Astrocyte of the spinal cord (primary cell): ENCODE results near the gene SHROOM1.

Experiments
- DNase-seq: peaks from one replicate; pipeline ENCODE4 v3.0.0; 2011; ENCODE audit warnings: low read depth, low spot score
- H3K4me3 ChIP-seq: 2 replicates; pipeline ENCODE4 v1.5.1; 2011; ENCODE audit warnings: low read depth, mild to moderate bottlenecking, low read length, moderate library complexity
- CTCF ChIP-seq: IDR thresholded peaks from 2 replicates; pipeline ENCODE4 v1.5.1; 2012; ENCODE audit warnings: low read depth, mild to moderate bottlenecking, low read length, inconsistent platforms
- in situ Hi-C: cut with HindIII; loops from 2 replicates; pipeline ENCODE4 v1.10.0; 2017; ENCODE audit warnings: low sequenced_read_pairs

SHROOM1 gene

GRCh38 chr5:132853323-132853722 is 22.9 kb upstream of the SHROOM1 start:
- no peak overlapping the region for H3K4me3 ChIP-seq
- no peak for DNase-seq
- TF ChIP-seq CTCF, result no peak
- in situ Hi-C loops, result no loop called here

- no peak for TF ChIP-seq CTCF
- DNase-seq, result no peak
- H3K4me3 ChIP-seq, result no peak overlapping the region
- in situ Hi-C loops, result no loop called here
These were observed 19.6 kb upstream of the SHROOM1 start for GRCh38 chr5:132850066-132850465.

DNA sequence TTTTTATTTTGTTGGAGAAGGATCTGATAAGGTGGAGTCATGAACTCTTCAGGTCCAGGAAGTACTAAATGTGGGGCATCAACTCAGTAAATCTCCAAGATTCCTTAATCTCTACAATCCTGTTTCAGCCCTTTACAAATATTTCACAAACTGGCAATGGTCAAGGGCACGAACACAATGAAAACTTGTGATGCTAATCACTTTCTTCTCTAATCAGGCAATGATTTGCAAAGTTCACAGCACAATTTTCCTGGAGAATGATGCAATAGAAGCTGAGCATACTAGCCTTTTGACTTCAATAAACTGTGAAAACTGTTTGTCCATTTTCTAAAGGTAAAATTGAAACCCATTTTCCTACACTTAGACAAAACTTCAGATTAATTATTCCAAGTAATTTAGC is 18.9 kb upstream of the SHROOM1 start:
- no peak for DNase-seq
- in situ Hi-C loops, result no loop called here
- H3K4me3 ChIP-seq, result no peak overlapping the region
- TF ChIP-seq CTCF, result no peak

GRCh38 chr5:132848270-132848669 is 17.8 kb upstream of the SHROOM1 start:
- in situ Hi-C loops, result no loop called here
- TF ChIP-seq CTCF, result no peak
- H3K4me3 ChIP-seq, result no peak overlapping the region
- DNase-seq, result no peak

DNA sequence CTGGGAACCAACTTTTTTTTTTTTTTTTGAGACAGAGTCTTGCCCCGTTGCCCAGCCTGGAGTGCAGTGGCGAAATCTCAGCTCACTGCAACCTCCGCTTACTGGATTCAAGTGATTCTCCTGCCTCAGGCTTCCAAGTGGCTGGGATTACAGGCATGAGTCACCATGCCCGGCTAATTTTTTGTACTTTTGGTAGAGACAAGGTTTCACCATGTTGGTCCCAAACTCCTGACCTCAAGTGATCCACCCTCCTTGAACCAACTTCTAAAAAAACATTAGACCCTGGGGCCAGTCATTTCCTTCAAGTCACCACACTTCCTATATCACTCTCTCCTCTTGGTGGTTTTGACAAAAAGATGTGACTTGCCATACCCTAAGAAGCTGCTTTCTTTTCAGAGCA is 10.9 kb upstream of the SHROOM1 start:
- in situ Hi-C loops, result no loop called here
- TF ChIP-seq CTCF, result no peak
- H3K4me3 ChIP-seq, result no peak overlapping the region
- DNase-seq, result no peak

DNA sequence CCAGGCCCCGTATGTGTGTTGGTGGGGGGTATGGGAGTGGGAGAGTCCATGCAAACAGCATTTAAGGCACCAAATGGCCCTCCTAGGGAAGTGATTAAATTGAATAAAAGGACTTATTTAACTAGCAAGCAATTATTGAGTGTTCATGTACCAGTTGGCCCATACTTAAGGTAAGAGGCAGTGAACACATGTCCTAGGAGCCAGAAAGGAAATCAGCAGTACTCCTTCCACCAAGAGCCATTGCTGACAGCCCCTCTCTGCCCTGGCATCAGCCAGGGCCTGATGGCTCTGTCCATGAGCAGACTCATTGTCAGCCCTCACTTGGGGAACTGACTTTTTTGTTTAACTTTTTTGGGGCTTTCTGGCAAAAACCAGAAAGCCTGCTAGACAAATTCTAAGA is 10.4 kb upstream of the SHROOM1 start:
- in situ Hi-C loops, result no loop called here
- DNase-seq, result no peak
- H3K4me3 ChIP-seq, result no peak overlapping the region
- TF ChIP-seq CTCF, result no peak

DNA sequence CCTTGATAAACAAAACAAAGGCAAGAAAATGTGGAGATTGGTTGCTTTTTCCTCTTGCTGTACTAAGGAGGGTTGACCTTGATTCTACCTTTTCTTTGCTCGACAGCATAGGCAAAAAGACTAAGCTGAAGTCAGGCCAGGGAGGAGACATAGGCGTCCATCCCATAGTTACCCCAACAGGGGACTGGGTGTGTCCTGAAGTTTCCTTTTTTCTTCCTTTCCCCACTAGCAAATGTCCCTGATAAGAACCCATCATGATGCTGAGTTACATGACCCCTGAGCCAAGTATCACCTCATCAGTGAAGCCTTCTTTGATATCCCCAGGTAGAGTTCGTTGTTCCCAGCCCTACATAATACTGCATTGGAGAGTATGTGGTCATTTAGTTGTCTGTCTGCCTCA is 9.9 kb upstream of the SHROOM1 start:
- no peak for TF ChIP-seq CTCF
- no peak overlapping the region for H3K4me3 ChIP-seq
- in situ Hi-C loops, result no loop called here
- no peak for DNase-seq
